ENCODE data around the gene SSH2. TPM values are rescaled to one million over a fixed set of nuclear protein-coding genes. Genes with fewer than 3 reads are reported as not detected.

Gene SSH2
- polyA plus RNA-seq, 1 of the 3 experiments (the other 2 are of a cell fraction), result 8.8 TPM

DNA sequence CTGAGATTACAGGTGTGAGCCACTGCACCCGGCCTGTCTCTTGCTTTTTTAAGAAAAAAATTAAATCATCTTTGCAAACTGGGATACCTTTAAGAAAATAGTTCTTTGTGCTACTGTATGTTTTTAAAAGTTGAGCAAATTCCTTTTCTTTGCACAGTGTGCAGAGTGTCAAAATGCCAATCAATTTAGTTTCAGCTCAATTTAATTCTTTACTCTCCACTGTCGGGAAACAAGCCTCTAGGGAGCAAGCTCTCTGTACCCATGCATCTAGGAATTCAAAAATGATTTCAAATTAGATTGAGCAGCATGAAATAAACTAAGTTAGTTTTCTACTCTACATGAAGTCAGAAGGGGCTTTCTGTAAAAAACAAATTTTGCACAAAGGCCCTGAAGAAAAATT is 165.8 kb downstream of the SSH2 start:
- peaks cover 11 to 22% of the 10 kb centered on the region in 2 experiments; a peak in 3 of 4 replicates for H3K4me1 ChIP-seq (ENCODE audit: control insufficient read depth in 1 of 2, insufficient read depth in 2 of 2, low read depth in 1 of 2, low read length in 1 of 2)

GRCh38 chr17:29763273-29763672 is 166.8 kb downstream of the SSH2 start:
- Histone ChIP-seq H3K27ac (ENCODE audit: low read depth in 2 of 2, low read length in 1 of 2) (peak overlapping the region in 1 of 2 experiments; percentile 88; a peak in 2 of 4 replicates), H3K4me2 (no peak overlapping the region), H3K4me3 (ENCODE audit: low read depth in 2 of 2, low read length in 1 of 2) (no peak overlapping the region), H3K9ac (no peak overlapping the region), H3K79me2 (ENCODE audit: insufficient read depth) (peaks cover 15% of the 10 kb centered on the region; the same call in 1 of the 2 replicates), H2AFZ (ENCODE audit: low read depth) (no peak overlapping the region), H3F3A (replicated peaks; ENCODE audit: insufficient read depth) (peaks cover 15% of the 10 kb centered on the region), H3K36me3 (replicated peaks in 1 of 2; ENCODE audit: control insufficient read depth in 1 of 2, insufficient read depth in 2 of 2, low read length in 1 of 2) (no peaks in the 10 kb centered on the region), H3K4me1 (ENCODE audit: control insufficient read depth in 1 of 2, insufficient read depth in 2 of 2, low read depth in 1 of 2, low read length in 1 of 2) (peaks cover 11 to 22% of the 10 kb centered on the region in 2 experiments; a peak in 3 of 4 replicates), H3K9me2 (no peaks in the 10 kb centered on the region), H3K27me3 (ENCODE audit: insufficient read depth) (no peaks in the 10 kb centered on the region), H3K9me3 (no peaks in the 10 kb centered on the region), H4K20me1 (ENCODE audit: insufficient read depth) (no peaks in the 10 kb centered on the region)
- ChIA-PET POLR2A (no interaction called here), CTCF (interaction anchor here (1.2 to 2.2 kb wide), 2 partner anchors 124 to 187 kb away, joined by 3 to 6 read pairs; no protein-coding TSS in a partner anchor)
- DNase-seq, result no peak
- 64% methylated on average over 3 of the region's 3 CpGs for WGBS (ENCODE audit: low lambda C conversion rate)
- TF ChIP-seq FOSL2 (IDR thresholded peaks at IDR 0.05; ENCODE audit: borderline replicate concordance, low read depth) (no peak), ZBTB33 (IDR thresholded peaks at IDR 0.05; ENCODE audit: borderline replicate concordance, low read depth) (no peak), SIN3A (IDR thresholded peaks at IDR 0.05; ENCODE audit: borderline replicate concordance, low read depth, low read length) (no peak), GATA2 (CRISPR knock-in tag; IDR thresholded peaks at IDR 0.05) (no peak), YY1 (IDR thresholded peaks at IDR 0.05; ENCODE audit: low read depth) (no peak), FOXM1 (IDR thresholded peaks at IDR 0.05; ENCODE audit: low read depth) (no peak), RCOR1 (IDR thresholded peaks at IDR 0.05; ENCODE audit: low read length) (no peak), IRF3 (IDR thresholded peaks at IDR 0.05; ENCODE audit: low read depth, low read length) (no peak), TEAD4 (IDR thresholded peaks at IDR 0.05; ENCODE audit: borderline replicate concordance, insufficient read depth) (no peak), MXI1 (IDR thresholded peaks at IDR 0.05; ENCODE audit: low read depth, low read length) (no peak), RAD21 (IDR thresholded peaks at IDR 0.05; ENCODE audit: low read length) (no peak), NFIC (IDR thresholded peaks at IDR 0.05; ENCODE audit: borderline replicate concordance) (no peak), EZH2phosphoT487 (IDR thresholded peaks at IDR 0.05; ENCODE audit: borderline replicate concordance, low read depth) (no peak)
- TF ChIP-seq, protein P1, sequence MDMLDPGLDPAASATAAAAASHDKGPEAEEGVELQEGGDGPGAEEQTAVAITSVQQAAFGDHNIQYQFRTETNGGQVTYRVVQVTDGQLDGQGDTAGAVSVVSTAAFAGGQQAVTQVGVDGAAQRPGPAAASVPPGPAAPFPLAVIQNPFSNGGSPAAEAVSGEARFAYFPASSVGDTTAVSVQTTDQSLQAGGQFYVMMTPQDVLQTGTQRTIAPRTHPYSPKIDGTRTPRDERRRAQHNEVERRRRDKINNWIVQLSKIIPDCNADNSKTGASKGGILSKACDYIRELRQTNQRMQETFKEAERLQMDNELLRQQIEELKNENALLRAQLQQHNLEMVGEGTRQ (IDR thresholded peaks at IDR 0.05; ENCODE audit: borderline replicate concordance, low read depth, low read length), result no peak

More for the DNA sequence above, 165.8 kb downstream of the SSH2 start:
- ChIA-PET CTCF (interaction anchor here (0.5 to 2.2 kb wide), 5 partner anchors 15 to 188 kb away, joined by 3 to 6 read pairs (median 3); no protein-coding TSS in a partner anchor), POLR2A (no interaction called here)
- Histone ChIP-seq H3K4me2 (no peak overlapping the region), H3K9me2 (no peaks in the 10 kb centered on the region), H3K79me2 (ENCODE audit: insufficient read depth) (peaks cover 9% of the 10 kb centered on the region; the same call in 1 of the 2 replicates), H4K20me1 (ENCODE audit: insufficient read depth) (no peaks in the 10 kb centered on the region), H3K4me3 (ENCODE audit: low read depth in 2 of 2, low read length in 1 of 2) (no peak overlapping the region), H2AFZ (ENCODE audit: low read depth) (no peak overlapping the region), H3K9ac (no peak overlapping the region), H3K36me3 (replicated peaks in 1 of 2; ENCODE audit: control insufficient read depth in 1 of 2, insufficient read depth in 2 of 2, low read length in 1 of 2) (no peaks in the 10 kb centered on the region), H3K27ac (ENCODE audit: low read depth in 2 of 2, low read length in 1 of 2) (peak overlapping the region in 1 of 2 experiments; percentile 75; a peak in 2 of 4 replicates), H3F3A (replicated peaks; ENCODE audit: insufficient read depth) (peaks cover 15% of the 10 kb centered on the region), H3K9me3 (no peaks in the 10 kb centered on the region), H3K27me3 (ENCODE audit: insufficient read depth) (no peaks in the 10 kb centered on the region)
- no peak for TF ChIP-seq JUND (IDR thresholded peaks at IDR 0.05)
- no peak for TF ChIP-seq FOXJ3 (CRISPR knock-in tag; IDR thresholded peaks at IDR 0.05)
- TF ChIP-seq TEAD4 (IDR thresholded peaks at IDR 0.05; ENCODE audit: borderline replicate concordance, insufficient read depth), result no peak
- no peak for DNase-seq
- WGBS (ENCODE audit: low lambda C conversion rate), result 84% methylated on average over 2 of the region's 2 CpGs

Data from SK-N-SH (cell line).